ENCODE data around the gene HIPK1.

The HIPK1 gene

GRCh38 chr1:113928941-113929749, at the start of gene HIPK1:
TSS of gene HIPK1 (plus strand) at chr1:113929324.
- peak; percentile 90 for DNase-seq (ENCODE audit: low spot score)
- in situ Hi-C loops (cut with MboI; ENCODE audit: low pct_unique_long_range_greater_than_20kb, low sequenced_read_pairs, unreplicated experiment) = no loop called here
- TF ChIP-seq CTCF (IDR thresholded peaks at IDR 0.05; ENCODE audit: extremely low read depth, insufficient read depth, missing control alignments) = no peak

GRCh38 chr1:113879739-113880038, 49.4 kb upstream of the HIPK1 start:
- no peak for DNase-seq (ENCODE audit: low spot score)
- TF ChIP-seq CTCF (IDR thresholded peaks at IDR 0.05; ENCODE audit: extremely low read depth, insufficient read depth, missing control alignments) = no peak
- in situ Hi-C loops (cut with MboI; ENCODE audit: low pct_unique_long_range_greater_than_20kb, low sequenced_read_pairs, unreplicated experiment) = no loop called here

GRCh38 chr1:113881661-113882060, 47.5 kb upstream of the HIPK1 start:
- in situ Hi-C loops (cut with MboI; ENCODE audit: low pct_unique_long_range_greater_than_20kb, low sequenced_read_pairs, unreplicated experiment) = no loop called here
- DNase-seq (ENCODE audit: low spot score) = no peak
- no peak for TF ChIP-seq CTCF (IDR thresholded peaks at IDR 0.05; ENCODE audit: extremely low read depth, insufficient read depth, missing control alignments)

- no peak for TF ChIP-seq CTCF (IDR thresholded peaks at IDR 0.05; ENCODE audit: extremely low read depth, insufficient read depth, missing control alignments)
- in situ Hi-C loops (cut with MboI; ENCODE audit: low pct_unique_long_range_greater_than_20kb, low sequenced_read_pairs, unreplicated experiment) = no loop called here
- DNase-seq (ENCODE audit: low spot score) = no peak
Measured at GRCh38 chr1:113886417-113887401, 42.4 kb upstream of the HIPK1 start.

- in situ Hi-C loops (cut with MboI; ENCODE audit: low pct_unique_long_range_greater_than_20kb, low sequenced_read_pairs, unreplicated experiment) = no loop called here
- DNase-seq (ENCODE audit: low spot score) = no peak
- no peak for TF ChIP-seq CTCF (IDR thresholded peaks at IDR 0.05; ENCODE audit: extremely low read depth, insufficient read depth, missing control alignments)
Measured at GRCh38 chr1:113887402-113888175, 41.5 kb upstream of the HIPK1 start, which contains the start of gene BCL2L15. TSS of gene BCL2L15 (minus strand) at chr1:113887581. CDS start at chr1:113887375, 206 bp downstream.

GRCh38 chr1:113890816-113891215, 38.3 kb upstream of the HIPK1 start:
- no peak for TF ChIP-seq CTCF (IDR thresholded peaks at IDR 0.05; ENCODE audit: extremely low read depth, insufficient read depth, missing control alignments)
- in situ Hi-C loops (cut with MboI; ENCODE audit: low pct_unique_long_range_greater_than_20kb, low sequenced_read_pairs, unreplicated experiment) = no loop called here
- no peak for DNase-seq (ENCODE audit: low spot score)
